IMR-90 (cell line): Measurements from ENCODE around the gene ITGB4. TPM values are rescaled to one million over a fixed set of nuclear protein-coding genes. Genes with fewer than 3 reads are reported as not detected.

ENCODE experiments used
- ATAC-seq: fragments of 200-7000 bp; cut with Tn5 transposase; 2 replicates; pipeline ENCODE4 v1.9.1; 2020; ENCODE audit warnings: low read depth, mild to moderate bottlenecking, moderate library complexity
- BruUV-seq: library from RNA; stranded (reverse); fragments of 400-500 nt; replicated peaks from 2 replicates; lab custom pipeline; 2021; lab: Mats Ljungman, UMichigan
- CTCF ChIA-PET: fragments of 300-600 bp; formaldehyde crosslinking; extraction: SDS; loops from one replicate; lab custom pipeline; 2021; ENCODE audit warnings: antibody characterized with exemption; lab: Yijun Ruan, JAX
- POLR2A ChIA-PET: fragments of 300-600 bp; sonication (Branson Sonifier 250); formaldehyde crosslinking; loops from one replicate; lab custom pipeline; 2022; ENCODE audit warnings: antibody characterized with exemption; ENCODE audit not compliant: unreplicated experiment; lab: Charles Lee
- DNase-seq: peaks from one replicate; pipeline ENCODE4 v3.0.0; 2013
- H2AFZ ChIP-seq: replicated peaks from 2 replicates; pipeline ENCODE3; 2013; ENCODE audit warnings: low read length, mild to moderate bottlenecking; ENCODE audit not compliant: poor library complexity
- H2AK5ac ChIP-seq: 2 replicates; pipeline ENCODE4 v1.6.1; 2013; ENCODE audit warnings: low read depth, low read length, inconsistent platforms
- H2AK9ac ChIP-seq: replicated peaks from 2 replicates; pipeline ENCODE3; 2013; ENCODE audit warnings: mild to moderate bottlenecking, low read depth, low read length, moderate library complexity; ENCODE audit not compliant: poor library complexity
- H2BK120ac ChIP-seq: 2 replicates; pipeline ENCODE4 v1.6.1; 2013; ENCODE audit warnings: low read depth, low read length, inconsistent platforms
- H2BK15ac ChIP-seq: 3 replicates; pipeline ENCODE4 v1.6.1; 2013; ENCODE audit warnings: low read depth, low read length, inconsistent platforms
- H2BK20ac ChIP-seq: 2 replicates; pipeline ENCODE4 v1.6.1; 2013; ENCODE audit warnings: low read depth, mild to moderate bottlenecking, inconsistent platforms, low read length, moderate library complexity
- H2BK5ac ChIP-seq: 2 replicates; pipeline ENCODE4 v1.6.1; 2013; ENCODE audit warnings: mild to moderate bottlenecking, low read depth, low read length, inconsistent platforms; ENCODE audit not compliant: poor library complexity, severe bottlenecking
- H3K14ac ChIP-seq: replicated peaks from 2 replicates; pipeline ENCODE4 v1.6.1; 2013; ENCODE audit warnings: low read depth, low read length, inconsistent platforms
- H3K18ac ChIP-seq: 2 replicates; pipeline ENCODE4 v1.6.1; 2013; ENCODE audit warnings: low read depth, low read length, control low read depth
- H3K23ac ChIP-seq: 2 replicates; pipeline ENCODE4 v1.6.1; 2013; ENCODE audit warnings: low read depth, low read length, inconsistent platforms
- H3K27ac ChIP-seq: 2 replicates; pipeline ENCODE4 v1.5.1; 2013; ENCODE audit warnings: mild to moderate bottlenecking, control low read depth, low read length; ENCODE audit not compliant: insufficient read depth
- H3K27me3 ChIP-seq: 2 replicates; pipeline ENCODE4 v1.6.1; 2013; ENCODE audit warnings: low read length; ENCODE audit not compliant: control insufficient read depth, insufficient read depth
- H3K36me3 ChIP-seq: 2 replicates; pipeline ENCODE4 v1.6.1; 2013; ENCODE audit warnings: low read length, mixed read lengths; ENCODE audit not compliant: control insufficient read depth, insufficient read depth
- H3K4ac ChIP-seq: 2 replicates; pipeline ENCODE4 v1.6.1; 2013; ENCODE audit warnings: low read depth, low read length, inconsistent platforms
- H3K4me1 ChIP-seq: 2 replicates; pipeline ENCODE4 v1.6.1; 2013; ENCODE audit warnings: low read length, mixed read lengths; ENCODE audit not compliant: control insufficient read depth, insufficient read depth
- H3K4me2 ChIP-seq: 2 replicates; pipeline ENCODE4 v1.6.1; 2013; ENCODE audit warnings: low read depth, mild to moderate bottlenecking, control low read depth, low read length, moderate library complexity
- H3K4me3 ChIP-seq: 2 replicates; pipeline ENCODE4 v1.5.1; 2013; ENCODE audit warnings: low read depth, mild to moderate bottlenecking, control low read depth, low read length, moderate library complexity; ENCODE audit not compliant: insufficient read depth
- H3K56ac ChIP-seq: 2 replicates; pipeline ENCODE4 v1.6.1; 2013; ENCODE audit warnings: low read length, inconsistent platforms; ENCODE audit not compliant: insufficient read depth; ENCODE audit errors: extremely low read depth
- H3K79me1 ChIP-seq, 2 experiments: 2 replicates each; pipeline ENCODE4 v1.6.1; 2013; ENCODE audit warnings: low read length in 2 of 2, inconsistent platforms in 1 of 2, low read depth in 1 of 2
- H3K9ac ChIP-seq: 2 replicates; pipeline ENCODE4 v1.6.1; 2013; ENCODE audit warnings: low read depth, low read length, control low read depth
- H3K9me1 ChIP-seq: 2 replicates; pipeline ENCODE4 v1.6.1; 2013; ENCODE audit warnings: low read length, inconsistent platforms; ENCODE audit not compliant: insufficient read depth
- H3K9me3 ChIP-seq: 2 replicates; pipeline ENCODE4 v1.6.1; 2013; ENCODE audit warnings: low read length; ENCODE audit not compliant: control insufficient read depth, insufficient read depth
- H4K20me1 ChIP-seq: 2 replicates; pipeline ENCODE4 v1.6.1; 2013; ENCODE audit warnings: low read length, inconsistent platforms; ENCODE audit not compliant: insufficient read depth
- H4K5ac ChIP-seq: 2 replicates; pipeline ENCODE4 v1.6.1; 2013; ENCODE audit warnings: mild to moderate bottlenecking, low read depth, low read length, control low read depth
- H4K8ac ChIP-seq, 2 experiments: 2 replicates each; pipeline ENCODE4 v1.6.1; 2013; ENCODE audit warnings: low read depth in 2 of 2, low read length in 2 of 2, control low read depth in 1 of 2, inconsistent platforms in 1 of 2
- H4K91ac ChIP-seq: 2 replicates; pipeline ENCODE4 v1.6.1; 2013; ENCODE audit warnings: low read depth, low read length, inconsistent platforms; ENCODE audit not compliant: insufficient read depth
- BHLHE40 ChIP-seq: fragments of 150-350 bp; IDR thresholded peaks from 2 replicates; pipeline ENCODE4 v1.6.1; 2016; ENCODE audit warnings: mild to moderate bottlenecking, low read depth, low read length
- MAZ ChIP-seq: IDR thresholded peaks from 2 replicates; pipeline ENCODE4 v1.6.1; 2012; ENCODE audit warnings: low read depth, mild to moderate bottlenecking, low read length, improper control_type of control experiment, moderate library complexity, borderline replicate concordance
- MXI1 ChIP-seq: IDR thresholded peaks from 2 replicates; pipeline ENCODE4 v1.6.1; 2012; ENCODE audit warnings: low read depth, mild to moderate bottlenecking, low read length, moderate library complexity, borderline replicate concordance
- RAD21 ChIP-seq: IDR thresholded peaks from 2 replicates; pipeline ENCODE4 v1.6.1; 2012; ENCODE audit warnings: low read length, improper control_type of control experiment
- RFX5 ChIP-seq: IDR thresholded peaks from 2 replicates; pipeline ENCODE4 v1.8.0; 2012; ENCODE audit warnings: low read depth, mild to moderate bottlenecking, low read length, moderate library complexity
- WGBS, 2 experiments: methylation state at CpG; one replicate each; pipeline versions ENCODE4 v1.1.5 to v1.1.7; 2013; ENCODE audit warnings: missing lambda C conversion rate in 2 of 2; ENCODE audit not compliant: insufficient read length in 1 of 2; ENCODE audit errors: extremely low coverage in 2 of 2; 5-methylcytosine and 5-hydroxymethylcytosine counted together
- dilution Hi-C: fragments of 300-500 bp; cut with HindIII; formaldehyde crosslinking; loops from one replicate; pipeline ENCODE4 v1.14.3; 2018; ENCODE audit warnings: low sequenced_read_pairs; ENCODE audit not compliant: unreplicated experiment
- in situ Hi-C: fragments of 300-500 bp; cut with MboI; formaldehyde crosslinking; loops from 3 replicates; pipeline ENCODE4 v1.14.3; 2019; ENCODE audit warnings: low sequenced_read_pairs, inconsistent platforms, mixed read lengths
- intact Hi-C: fragments of 100-400 bp; cut with micrococcal nuclease; formaldehyde crosslinking; loops from 2 replicates; pipeline ENCODE4 v1.10.0; 2022
- polyA plus RNA-seq, 3 experiments: library from polyadenylated mRNA; depleted of rRNA; stranded (reverse); fragments of >200 nt; gene quantifications; 2 replicates each; pipeline ENCODE4 v1.2.3, GENCODE V29; 2012; ENCODE audit warnings: low replicate concordance in 1 of 3
- total RNA-seq: library from RNA; depleted of rRNA; stranded (reverse); fragments of >200 nt; gene quantifications from 2 replicates; pipeline ENCODE4 v1.2.3, GENCODE V29; 2012

ITGB4 gene
- total and polyA plus RNA-seq, 2 of the 4 experiments (the other 2 are of a cell fraction) = under 0.01 to 0.27 TPM

GRCh38 chr17:75691801-75692626 lies 29.2 kb upstream of the ITGB4 start:
- Histone ChIP-seq H3K9me1 (peaks cover 35% of the 10 kb centered on the region), H2BK5ac (no peak overlapping the region), H3K9ac (no peak overlapping the region), H3K23ac (no peak overlapping the region; the same call in 1 of the 2 replicates), H3K27ac (no peak overlapping the region), H2BK15ac (no peak overlapping the region), H2AK9ac (no peak overlapping the region), H3K36me3 (peaks cover 32% of the 10 kb centered on the region), H3K79me1 (peaks cover 48 to 91% of the 10 kb centered on the region in 2 experiments), H3K4me1 (peaks cover 17% of the 10 kb centered on the region), H3K4ac (no peak overlapping the region), H3K4me2 (no peak overlapping the region), H4K8ac (no peak overlapping the region), H2BK20ac (no peak overlapping the region), H3K27me3 (no peaks in the 10 kb centered on the region), H2AK5ac (no peak overlapping the region), H3K9me3 (no peaks in the 10 kb centered on the region), H2AFZ (peak overlapping the region; percentile 16), H3K14ac (no peak overlapping the region), H3K56ac (no peak overlapping the region), H2BK120ac (no peak overlapping the region), H4K20me1 (peaks cover 76% of the 10 kb centered on the region), H3K4me3 (no peak overlapping the region), H4K91ac (no peak overlapping the region), H4K5ac (no peak overlapping the region), H3K18ac (no peak overlapping the region)
- no TSS peak for BruUV-seq
- POLR2A ChIA-PET = no interaction called here
- WGBS, 2 experiments = 72% methylated on average over 3 of the region's 14 CpGs; no CpG with 5 or more reads in 1 of the 2 experiments
- no peak for DNase-seq
- no peak for ATAC-seq
- TF ChIP-seq MXI1 (no peak), MAZ (no peak), RFX5 (no peak), BHLHE40 (no peak), RAD21 (no peak)
- dilution Hi-C loops = no loop called here
- in situ Hi-C loops = no loop called here
- CTCF ChIA-PET = interaction anchor here (0.7 kb wide), 1 partner anchor 12 kb away, joined by 3 read pairs; no protein-coding TSS in a partner anchor
- intact Hi-C loops = no loop called here
